BJ (cell line): ENCODE results near the gene SYT5. TPM values are rescaled to one million over a fixed set of nuclear protein-coding genes. Genes with fewer than 3 reads are reported as not detected.

ENCODE experiments used
- CTCF ChIA-PET: fragments of 350-600 bp; formaldehyde crosslinking; extraction: SDS; loops from one replicate; lab custom pipeline; 2021; ENCODE audit warnings: antibody characterized with exemption, inconsistent platforms; lab: Yijun Ruan, JAX
- POLR2A ChIA-PET: fragments of 300-600 bp; sonication (Branson Sonifier 250); formaldehyde crosslinking; extraction: SDS; loops from one replicate; lab custom pipeline; 2021; ENCODE audit warnings: antibody characterized with exemption; lab: Charles Lee
- DNase-seq: peaks from one replicate; pipeline ENCODE4 v3.0.0-alpha.2; 2011; ENCODE audit warnings: low read depth
- H3K27me3 ChIP-seq: 2 replicates; pipeline ENCODE4 v1.6.0; 2011; ENCODE audit warnings: low read length; ENCODE audit not compliant: control insufficient read depth, insufficient read depth
- H3K36me3 ChIP-seq: 2 replicates; pipeline ENCODE4 v1.5.1; 2011; ENCODE audit warnings: low read length; ENCODE audit not compliant: control insufficient read depth, insufficient read depth
- H3K4me3 ChIP-seq: 2 replicates; pipeline ENCODE4 v1.5.1; 2011; ENCODE audit warnings: low read depth, mild to moderate bottlenecking, control low read depth, low read length
- polyA minus RNA-seq: library from RNA; depleted of rRNA, polyadenylated mRNA; stranded (reverse); fragments of >200 nt; gene quantifications from 2 replicates; pipeline ENCODE4 v1.2.3, GENCODE V29; 2011; rRNA and poly(A)+ RNA removed
- polyA plus RNA-seq: library from polyadenylated mRNA; depleted of rRNA; stranded (reverse); fragments of >200 nt; gene quantifications from 2 replicates; pipeline ENCODE4 v1.2.3, GENCODE V29; 2011; rRNA removed
- TF ChIP-seq, protein P1 (sequence below): IDR thresholded peaks from 2 replicates; pipeline ENCODE4 v1.5.1; 2011; ENCODE audit warnings: low read depth, mild to moderate bottlenecking, control low read depth, inconsistent platforms, low read length, moderate library complexity; ENCODE audit not compliant: insufficient read depth

The SYT5 gene
- polyA plus RNA-seq = 0.26 and 0.47 TPM in 2 replicates
- polyA minus RNA-seq = 0.26 TPM in 1 of 2 replicates, not detected in the other

- no peak for DNase-seq
- Histone ChIP-seq H3K36me3 (no peaks in the 10 kb centered on the region), H3K27me3 (peaks cover 3% of the 10 kb centered on the region; the same call in 1 of the 2 replicates), H3K4me3 (peak within 1 kb of the TSS; percentile 36)
- CTCF ChIA-PET = interaction anchor here (1.0 to 1.2 kb wide), 2 partner anchors 23 to 39 kb away, joined by 3 read pairs; no protein-coding TSS in a partner anchor
- POLR2A ChIA-PET = no interaction called here
- TF ChIP-seq, protein P1, sequence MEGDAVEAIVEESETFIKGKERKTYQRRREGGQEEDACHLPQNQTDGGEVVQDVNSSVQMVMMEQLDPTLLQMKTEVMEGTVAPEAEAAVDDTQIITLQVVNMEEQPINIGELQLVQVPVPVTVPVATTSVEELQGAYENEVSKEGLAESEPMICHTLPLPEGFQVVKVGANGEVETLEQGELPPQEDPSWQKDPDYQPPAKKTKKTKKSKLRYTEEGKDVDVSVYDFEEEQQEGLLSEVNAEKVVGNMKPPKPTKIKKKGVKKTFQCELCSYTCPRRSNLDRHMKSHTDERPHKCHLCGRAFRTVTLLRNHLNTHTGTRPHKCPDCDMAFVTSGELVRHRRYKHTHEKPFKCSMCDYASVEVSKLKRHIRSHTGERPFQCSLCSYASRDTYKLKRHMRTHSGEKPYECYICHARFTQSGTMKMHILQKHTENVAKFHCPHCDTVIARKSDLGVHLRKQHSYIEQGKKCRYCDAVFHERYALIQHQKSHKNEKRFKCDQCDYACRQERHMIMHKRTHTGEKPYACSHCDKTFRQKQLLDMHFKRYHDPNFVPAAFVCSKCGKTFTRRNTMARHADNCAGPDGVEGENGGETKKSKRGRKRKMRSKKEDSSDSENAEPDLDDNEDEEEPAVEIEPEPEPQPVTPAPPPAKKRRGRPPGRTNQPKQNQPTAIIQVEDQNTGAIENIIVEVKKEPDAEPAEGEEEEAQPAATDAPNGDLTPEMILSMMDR = no peak
Observed at GRCh38 chr19:55179606-55180484, at the start of gene SYT5. Gene SYT5, minus strand, starts transcription at chr19:55180289. Its CDS starts 1,248 bp downstream, at chr19:55179041.

GRCh38 chr19:55229789-55230182, 49.7 kb upstream of the SYT5 start:
- peaks cover 32% of the 10 kb centered on the region for H3K36me3 ChIP-seq
- TF ChIP-seq, protein P1 = no peak
- POLR2A ChIA-PET = interaction anchor here (0.5 kb wide), 1 partner anchor 394 kb away, joined by 9 read pairs; the partner anchor contains the start of gene ZNF784
- CTCF ChIA-PET = no interaction called here
- H3K4me3 ChIP-seq = no peak overlapping the region
- DNase-seq = no peak
- no peaks in the 10 kb centered on the region for H3K27me3 ChIP-seq

DNA sequence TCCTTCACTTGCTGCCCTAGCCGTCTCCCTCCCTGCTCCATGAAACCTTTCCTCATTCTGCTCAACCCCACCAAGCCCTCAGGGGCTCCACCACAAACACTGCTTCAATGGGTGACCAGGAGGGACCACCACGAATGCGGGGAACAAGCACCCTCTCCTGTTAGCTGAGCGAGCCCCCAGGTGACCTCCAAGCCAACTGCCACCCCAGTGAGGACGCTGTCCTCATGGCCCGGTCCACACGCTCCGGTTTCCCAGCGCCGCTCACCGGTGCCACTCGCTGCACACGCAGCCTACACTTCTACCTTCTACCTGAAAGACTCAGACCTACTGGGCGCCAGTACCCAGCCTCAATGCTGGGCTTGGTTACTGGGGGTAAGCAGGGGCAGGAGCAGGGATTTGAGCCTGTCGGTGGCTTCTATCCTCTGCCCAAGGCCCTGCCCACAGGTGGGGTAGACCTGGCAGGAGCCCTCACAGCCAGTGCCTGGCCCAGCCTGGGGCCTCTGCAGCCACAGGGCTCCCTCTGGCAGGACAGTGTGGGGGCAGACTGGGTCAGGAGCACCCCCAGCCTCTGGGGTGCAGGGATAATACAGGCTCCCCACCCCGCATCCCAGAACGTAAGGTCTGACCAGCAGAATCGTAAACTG, 49.2 kb upstream of the SYT5 start:
- Histone ChIP-seq H3K27me3 (no peaks in the 10 kb centered on the region), H3K36me3 (peaks cover 32% of the 10 kb centered on the region), H3K4me3 (no peak overlapping the region)
- ChIA-PET POLR2A (no interaction called here), CTCF (no interaction called here)
- DNase-seq = no peak
- TF ChIP-seq, protein P1 = no peak

- Histone ChIP-seq H3K4me3 (no peak within 1 kb of the TSS), H3K36me3 (peaks cover 34% of the 10 kb centered on the region), H3K27me3 (no peaks in the 10 kb centered on the region)
- ChIA-PET POLR2A (no interaction called here), CTCF (no interaction called here)
- DNase-seq = no peak
- TF ChIP-seq, protein P1 = no peak
Observed at GRCh38 chr19:55228403-55229031, 48.4 kb upstream of the SYT5 start, which contains the start of gene TMEM86B. Gene TMEM86B, minus strand, starts transcription at chr19:55228763. Its CDS starts 22 bp downstream, at chr19:55228741.
